GM21717 (cell line): ENCODE data around the gene RELN.

Experiments
- ATAC-seq: cut with Tn5 transposase; IDR thresholded peaks from one replicate; pipeline ENCODE4 v1.9.1; 2021; ENCODE audit warnings: mild to moderate bottlenecking, moderate library complexity; ENCODE audit not compliant: unreplicated experiment

RELN gene

DNA sequence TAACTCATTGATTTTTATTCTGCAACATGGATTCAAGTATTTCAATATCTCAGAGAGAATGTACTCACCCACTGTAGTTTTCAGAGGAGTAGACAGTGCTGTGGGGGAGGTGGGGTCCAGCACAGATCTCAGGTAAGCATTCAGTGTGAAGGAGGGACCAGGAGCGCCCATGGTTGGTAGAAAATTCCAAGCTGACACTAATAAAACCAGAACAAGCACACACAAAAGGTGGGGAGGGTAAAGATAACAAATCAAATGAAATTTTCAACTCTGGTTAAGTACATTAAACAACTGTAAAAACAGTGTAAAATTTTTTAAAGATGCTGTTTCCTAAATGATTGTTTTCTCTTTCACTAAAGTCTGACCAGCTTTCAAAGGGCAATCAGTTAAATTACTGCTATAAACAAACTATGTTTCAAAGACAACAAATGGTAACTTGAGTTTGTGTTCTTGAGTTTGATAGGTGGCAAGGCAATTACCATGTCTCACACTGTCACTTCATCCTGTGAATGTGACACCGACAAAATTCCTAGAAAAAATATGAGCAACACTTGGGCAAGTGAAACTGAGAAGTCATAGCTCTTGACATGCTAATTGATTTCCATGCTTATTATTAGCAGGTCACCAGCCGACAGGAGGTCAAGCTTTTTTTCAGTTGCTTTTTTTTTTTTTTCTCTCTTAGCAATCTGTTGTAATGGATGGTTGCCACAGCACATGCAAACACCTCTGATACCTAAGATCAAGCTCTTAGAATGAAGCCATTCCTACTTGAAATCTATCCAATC is 337.7 kb downstream of the RELN start:
- no peak for ATAC-seq

GRCh38 chr7:103649052-103649451 is 340.4 kb downstream of the RELN start:
- ATAC-seq = no peak

GRCh38 chr7:103648135-103648534 is 341.3 kb downstream of the RELN start:
- ATAC-seq = no peak

GRCh38 chr7:103644319-103644718 is 345.1 kb downstream of the RELN start:
- no peak for ATAC-seq

- ATAC-seq = no peak
These were observed 349.3 kb downstream of the RELN start for GRCh38 chr7:103640031-103640779.

DNA sequence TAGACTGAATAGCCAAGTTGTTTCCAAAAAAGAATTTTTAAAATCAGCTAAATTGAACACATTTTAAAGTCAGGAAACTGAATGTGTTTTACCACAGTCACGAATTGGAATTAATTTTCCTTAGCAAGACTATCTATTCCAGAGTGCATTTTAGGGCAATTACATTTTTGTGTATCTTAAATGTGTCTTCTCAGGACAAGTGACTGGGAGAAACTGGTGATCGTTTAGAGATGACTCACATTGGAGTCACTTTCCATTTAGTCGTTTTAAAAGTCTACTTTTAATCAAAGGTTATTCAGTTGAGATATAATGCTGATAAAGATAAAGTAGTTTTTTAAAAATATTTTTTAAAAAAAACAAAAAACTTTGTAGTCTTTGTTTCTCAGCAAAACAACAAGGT is 351.7 kb downstream of the RELN start:
- no peak for ATAC-seq

- ATAC-seq = no peak
These were observed 352.4 kb downstream of the RELN start for GRCh38 chr7:103637094-103637493.

DNA sequence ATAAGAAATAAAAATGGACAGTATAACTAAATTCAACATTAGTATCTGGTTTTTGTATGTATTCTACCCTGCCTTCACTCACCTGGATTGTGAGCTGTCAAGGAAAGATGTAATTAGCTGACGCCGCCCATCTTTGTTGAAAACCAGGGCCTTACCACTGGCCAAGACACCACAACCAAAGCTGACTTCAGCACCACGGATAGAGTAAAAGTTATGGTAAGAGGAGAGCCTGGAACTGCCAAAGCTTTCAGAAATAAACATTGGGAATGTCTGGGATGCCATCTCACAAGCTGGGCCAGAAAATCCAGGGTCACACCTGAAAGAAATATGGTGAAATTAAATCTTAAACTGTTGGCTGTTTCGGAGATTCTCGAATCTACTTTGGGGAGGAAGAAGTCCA is 353.3 kb downstream of the RELN start:
- ATAC-seq = no peak

- ATAC-seq = no peak
These were observed 356.5 kb downstream of the RELN start for GRCh38 chr7:103632972-103633371.

DNA sequence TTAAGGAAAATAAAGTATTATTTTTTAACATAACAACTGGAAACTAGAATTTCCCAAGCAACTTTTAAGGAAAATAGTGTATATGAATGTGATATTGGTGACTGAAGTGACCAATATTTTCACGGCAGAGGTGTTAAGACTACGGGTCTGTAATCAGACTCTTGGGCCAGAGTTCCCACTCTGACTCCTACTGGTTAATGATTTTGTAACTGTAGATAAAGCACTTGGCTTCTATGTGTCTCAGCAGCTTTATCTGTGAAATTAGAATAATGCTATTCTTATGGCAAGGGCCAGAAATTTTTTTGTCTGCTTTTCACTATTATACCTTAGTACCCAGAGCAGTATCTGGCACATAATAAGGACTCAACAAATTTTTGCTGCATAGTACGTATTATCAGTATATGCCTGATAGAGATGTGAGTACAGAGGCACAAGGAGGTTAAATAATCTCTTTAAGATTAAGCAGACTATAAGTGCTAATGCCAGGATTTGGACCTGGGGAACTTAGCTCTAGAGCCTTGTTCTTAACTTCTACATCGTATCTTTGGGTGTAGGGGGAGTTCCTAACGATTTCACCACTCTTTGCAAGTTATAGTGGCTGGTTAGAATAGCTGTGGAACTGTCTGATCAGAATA is 357.3 kb downstream of the RELN start:
- no peak for ATAC-seq

DNA sequence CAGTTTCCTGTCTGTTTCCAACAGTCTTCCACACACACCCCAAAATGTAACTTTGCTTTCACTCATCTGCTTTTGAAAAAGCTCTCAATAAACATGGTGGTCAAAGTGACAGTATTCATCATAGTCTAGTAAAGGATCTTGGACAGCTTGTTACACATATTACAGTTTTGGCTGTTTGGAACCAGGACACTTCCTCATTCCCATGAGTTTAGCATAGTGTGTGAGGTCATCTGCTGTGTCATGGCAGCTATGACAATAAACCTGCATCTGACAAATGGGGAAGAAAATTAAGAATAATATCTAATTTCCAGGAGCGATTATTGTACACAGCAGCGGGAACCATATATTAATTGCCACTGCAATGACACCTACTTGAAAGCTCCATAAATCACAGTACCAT is 359.1 kb downstream of the RELN start:
- no peak for ATAC-seq

- ATAC-seq = no peak
These were observed 360.7 kb downstream of the RELN start for GRCh38 chr7:103628742-103629141.

DNA sequence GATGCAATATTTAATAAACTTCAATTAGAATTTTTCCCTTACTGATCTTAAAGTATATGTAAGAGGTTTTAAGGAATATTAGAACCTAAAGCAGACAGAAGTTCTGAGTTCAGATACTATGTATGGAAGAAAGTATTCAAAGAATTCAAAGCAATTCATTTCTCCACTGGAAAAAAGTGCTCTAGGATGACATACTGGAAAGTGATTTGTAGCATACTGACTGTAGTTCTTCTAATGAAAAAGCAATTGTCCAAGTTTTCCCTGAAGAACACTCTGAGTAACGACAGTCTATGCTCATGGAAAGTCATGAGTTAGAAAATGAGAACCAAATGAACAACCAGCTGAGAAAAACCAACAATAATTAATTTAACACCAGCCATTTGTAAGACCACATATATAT is 362.7 kb downstream of the RELN start:
- ATAC-seq = no peak

DNA sequence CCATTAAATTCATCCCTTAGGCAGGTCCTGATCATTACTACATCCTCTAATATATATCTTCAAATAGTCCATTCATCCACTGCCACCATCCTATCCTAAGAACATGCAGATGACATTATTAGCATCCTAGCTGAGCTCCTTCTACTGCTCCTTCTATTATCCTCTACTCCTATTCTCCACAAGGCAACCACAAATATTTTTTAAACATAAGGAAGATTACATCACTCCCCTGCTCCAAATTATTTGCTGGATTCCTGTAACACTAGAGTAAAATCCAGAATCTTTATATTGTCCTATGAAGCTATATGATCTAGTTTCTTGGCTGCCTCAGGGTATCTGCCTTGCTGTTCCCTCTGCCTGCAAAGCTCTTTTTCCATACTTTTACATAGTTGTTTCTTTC is 367.2 kb downstream of the RELN start:
- no peak for ATAC-seq

- ATAC-seq = no peak
These were observed 375.5 kb downstream of the RELN start for GRCh38 chr7:103613655-103614642.

DNA sequence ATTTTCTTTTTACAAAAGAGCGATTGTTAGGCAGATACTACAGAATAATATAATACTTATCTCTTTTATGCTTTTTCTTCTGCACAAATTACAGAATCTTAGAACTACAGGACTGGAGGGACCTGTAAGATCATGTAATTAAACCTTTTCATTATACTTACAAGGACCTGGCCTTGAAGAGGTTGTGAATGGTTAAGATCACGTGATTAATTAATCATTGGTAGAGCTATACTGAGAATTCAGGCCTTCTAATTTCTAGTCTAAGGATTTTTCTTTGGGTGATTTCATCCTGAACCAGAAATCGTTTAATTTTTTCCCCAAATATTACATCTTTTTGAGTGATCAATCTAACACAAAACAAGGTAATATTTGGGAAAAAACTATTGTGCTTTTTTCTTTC is 379.7 kb downstream of the RELN start:
- no peak for ATAC-seq

GRCh38 chr7:103605640-103606039 is 383.8 kb downstream of the RELN start:
- no peak for ATAC-seq

GRCh38 chr7:103598326-103598905 is 391.0 kb downstream of the RELN start:
- no peak for ATAC-seq

DNA sequence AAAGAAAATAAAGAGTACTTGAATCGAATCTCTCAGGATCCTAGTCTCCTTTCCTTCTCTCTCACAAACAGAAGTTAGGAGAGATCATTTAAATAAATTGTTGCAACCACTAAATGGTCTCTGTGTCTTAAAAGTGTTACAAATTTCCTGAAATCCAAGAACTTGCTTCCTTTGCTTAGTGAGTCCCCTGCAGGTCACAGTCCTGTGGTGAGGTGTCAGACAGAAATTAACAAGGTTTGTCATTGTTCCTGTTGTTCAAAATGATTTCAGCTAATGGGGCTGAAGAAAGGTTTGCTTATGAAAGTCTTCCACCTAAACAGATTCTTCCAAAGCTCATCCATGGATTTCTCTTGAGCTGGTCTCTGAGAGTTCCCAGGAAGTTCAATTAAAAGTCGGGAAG is 391.9 kb downstream of the RELN start:
- ATAC-seq = no peak

- no peak for ATAC-seq
These were observed 395.3 kb downstream of the RELN start for GRCh38 chr7:103594186-103594585.
